PFSK-1 (cell line): ENCODE data around the gene SCRG1.

Experiments
- FOXP2 ChIP-seq: optimal IDR thresholded peaks from 2 replicates; pipeline ENCODE3; 2011; ENCODE audit warnings: borderline replicate concordance, control low read depth, inconsistent platforms; ENCODE audit not compliant: insufficient read depth; ENCODE audit errors: extremely low read length, extremely low read depth
- POLR2AphosphoS5 ChIP-seq: IDR thresholded peaks from 2 replicates; pipeline ENCODE4 v1.6.1; 2012; ENCODE audit warnings: low read depth, mild to moderate bottlenecking, control low read depth, low read length, moderate library complexity
- SIN3A ChIP-seq: IDR thresholded peaks from 2 replicates; pipeline ENCODE4 v1.6.1; 2012; ENCODE audit warnings: mild to moderate bottlenecking, low read length, moderate library complexity, borderline replicate concordance; ENCODE audit not compliant: insufficient read depth
- TAF1 ChIP-seq: IDR thresholded peaks from 2 replicates; pipeline ENCODE4 v1.6.1; 2012; ENCODE audit warnings: low read length, control low read depth, borderline replicate concordance; ENCODE audit not compliant: insufficient read depth
- TF ChIP-seq, protein P1 (sequence below), 2 experiments: IDR thresholded peaks; 2 replicates each; pipeline versions ENCODE4 v1.6.1 to v1.8.0; 2011 to 2012; ENCODE audit warnings: low read depth in 2 of 2, low read length in 2 of 2, control low read depth in 1 of 2, inconsistent platforms in 1 of 2, mild to moderate bottlenecking in 1 of 2, moderate library complexity in 1 of 2; ENCODE audit not compliant: insufficient read depth in 1 of 2

The SCRG1 gene

DNA sequence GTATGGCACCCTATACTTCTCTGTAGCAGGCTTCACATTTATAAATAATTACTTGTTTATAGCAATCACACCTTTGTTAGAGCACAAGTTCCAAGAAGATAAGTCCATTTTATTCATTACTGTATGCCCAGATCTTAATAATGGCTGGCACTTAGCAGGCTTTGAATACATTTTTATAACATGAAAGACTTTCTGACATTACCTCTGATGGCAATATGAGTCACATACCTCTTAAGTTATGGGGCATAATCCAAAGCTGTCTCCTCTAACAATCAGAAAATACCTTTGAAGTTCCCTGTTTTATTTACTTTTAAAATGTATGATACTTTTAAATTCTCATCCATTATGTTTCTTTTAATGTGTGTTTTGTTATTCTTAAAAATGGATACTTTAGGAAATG is 12.2 kb downstream of the SCRG1 start:
- TF ChIP-seq TAF1, result no peak
- no peak for TF ChIP-seq FOXP2
- TF ChIP-seq SIN3A, result no peak
- no peak for TF ChIP-seq POLR2AphosphoS5
- TF ChIP-seq, protein P1, sequence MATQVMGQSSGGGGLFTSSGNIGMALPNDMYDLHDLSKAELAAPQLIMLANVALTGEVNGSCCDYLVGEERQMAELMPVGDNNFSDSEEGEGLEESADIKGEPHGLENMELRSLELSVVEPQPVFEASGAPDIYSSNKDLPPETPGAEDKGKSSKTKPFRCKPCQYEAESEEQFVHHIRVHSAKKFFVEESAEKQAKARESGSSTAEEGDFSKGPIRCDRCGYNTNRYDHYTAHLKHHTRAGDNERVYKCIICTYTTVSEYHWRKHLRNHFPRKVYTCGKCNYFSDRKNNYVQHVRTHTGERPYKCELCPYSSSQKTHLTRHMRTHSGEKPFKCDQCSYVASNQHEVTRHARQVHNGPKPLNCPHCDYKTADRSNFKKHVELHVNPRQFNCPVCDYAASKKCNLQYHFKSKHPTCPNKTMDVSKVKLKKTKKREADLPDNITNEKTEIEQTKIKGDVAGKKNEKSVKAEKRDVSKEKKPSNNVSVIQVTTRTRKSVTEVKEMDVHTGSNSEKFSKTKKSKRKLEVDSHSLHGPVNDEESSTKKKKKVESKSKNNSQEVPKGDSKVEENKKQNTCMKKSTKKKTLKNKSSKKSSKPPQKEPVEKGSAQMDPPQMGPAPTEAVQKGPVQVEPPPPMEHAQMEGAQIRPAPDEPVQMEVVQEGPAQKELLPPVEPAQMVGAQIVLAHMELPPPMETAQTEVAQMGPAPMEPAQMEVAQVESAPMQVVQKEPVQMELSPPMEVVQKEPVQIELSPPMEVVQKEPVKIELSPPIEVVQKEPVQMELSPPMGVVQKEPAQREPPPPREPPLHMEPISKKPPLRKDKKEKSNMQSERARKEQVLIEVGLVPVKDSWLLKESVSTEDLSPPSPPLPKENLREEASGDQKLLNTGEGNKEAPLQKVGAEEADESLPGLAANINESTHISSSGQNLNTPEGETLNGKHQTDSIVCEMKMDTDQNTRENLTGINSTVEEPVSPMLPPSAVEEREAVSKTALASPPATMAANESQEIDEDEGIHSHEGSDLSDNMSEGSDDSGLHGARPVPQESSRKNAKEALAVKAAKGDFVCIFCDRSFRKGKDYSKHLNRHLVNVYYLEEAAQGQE (IDR thresholded peaks at IDR 0.05; ENCODE audit: insufficient read depth in 1 of 2, low read depth in 2 of 2, low read length in 2 of 2), result no peak

DNA sequence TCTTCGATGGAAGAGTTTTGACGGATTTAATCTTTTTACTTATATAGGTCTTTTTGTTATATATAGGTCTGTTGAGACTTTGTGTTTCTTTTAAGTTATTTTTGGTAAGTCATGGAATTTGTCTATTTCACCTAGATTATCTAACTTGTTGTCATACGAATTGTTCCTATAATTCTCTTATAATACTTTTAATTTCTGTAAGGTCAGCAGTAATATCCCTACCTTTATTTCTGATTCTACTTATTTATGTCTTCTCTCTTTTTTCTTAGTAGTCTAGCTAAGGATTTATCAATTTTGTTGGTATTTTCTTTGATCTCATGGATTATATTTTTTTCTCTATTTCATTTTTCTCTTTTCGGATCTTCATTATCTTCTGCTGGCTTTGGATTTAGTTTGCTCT is 16.6 kb downstream of the SCRG1 start:
- TF ChIP-seq POLR2AphosphoS5, result no peak
- TF ChIP-seq TAF1, result no peak
- TF ChIP-seq, protein P1 (IDR thresholded peaks at IDR 0.05; ENCODE audit: insufficient read depth in 1 of 2, low read depth in 2 of 2, low read length in 2 of 2), result no peak
- no peak for TF ChIP-seq SIN3A
- no peak for TF ChIP-seq FOXP2

DNA sequence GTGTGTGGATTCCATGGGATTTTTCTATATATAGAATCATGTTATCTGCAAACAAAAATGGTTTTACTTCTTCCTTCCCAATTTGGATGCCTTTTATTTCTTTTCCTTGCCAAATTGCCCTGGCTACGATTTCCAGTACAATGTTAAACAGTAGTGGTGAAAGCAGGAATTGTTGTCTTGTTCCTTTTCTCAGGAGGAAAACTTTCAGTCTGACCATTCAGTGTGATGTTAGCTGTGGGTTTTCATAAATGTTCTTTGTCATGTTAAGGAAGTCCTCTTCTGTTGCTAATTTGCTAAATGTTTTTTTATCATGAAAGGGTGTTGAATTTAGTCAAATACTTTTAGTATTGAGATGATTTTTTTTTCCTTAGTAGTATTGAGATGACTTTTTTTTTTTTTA is 17.3 kb downstream of the SCRG1 start:
- TF ChIP-seq POLR2AphosphoS5 (no peak), FOXP2 (no peak), SIN3A (no peak), TAF1 (no peak)
- TF ChIP-seq, protein P1 (IDR thresholded peaks at IDR 0.05; ENCODE audit: insufficient read depth in 1 of 2, low read depth in 2 of 2, low read length in 2 of 2), result no peak

DNA sequence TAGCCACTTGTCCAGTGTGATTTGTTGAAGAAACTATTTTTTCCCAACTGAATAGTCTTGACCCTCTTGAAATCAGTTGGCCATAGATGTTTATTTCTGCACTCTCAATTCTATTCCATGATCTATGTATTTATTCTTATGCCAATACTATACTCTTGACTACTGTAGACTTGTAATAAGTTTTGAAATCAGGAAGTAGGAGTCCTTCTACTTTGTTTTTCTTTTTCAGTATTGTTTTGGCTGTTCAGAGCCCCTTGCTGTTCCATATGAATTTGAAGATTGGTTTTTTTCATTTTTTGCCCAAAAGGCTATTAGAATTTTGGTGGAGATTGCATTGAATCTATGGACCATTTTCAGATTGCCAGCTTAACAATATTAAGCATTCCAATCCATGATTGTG is 17.9 kb downstream of the SCRG1 start:
- TF ChIP-seq, protein P1 (IDR thresholded peaks at IDR 0.05; ENCODE audit: insufficient read depth in 1 of 2, low read depth in 2 of 2, low read length in 2 of 2), result no peak
- TF ChIP-seq FOXP2 (no peak), SIN3A (no peak), POLR2AphosphoS5 (no peak), TAF1 (no peak)

DNA sequence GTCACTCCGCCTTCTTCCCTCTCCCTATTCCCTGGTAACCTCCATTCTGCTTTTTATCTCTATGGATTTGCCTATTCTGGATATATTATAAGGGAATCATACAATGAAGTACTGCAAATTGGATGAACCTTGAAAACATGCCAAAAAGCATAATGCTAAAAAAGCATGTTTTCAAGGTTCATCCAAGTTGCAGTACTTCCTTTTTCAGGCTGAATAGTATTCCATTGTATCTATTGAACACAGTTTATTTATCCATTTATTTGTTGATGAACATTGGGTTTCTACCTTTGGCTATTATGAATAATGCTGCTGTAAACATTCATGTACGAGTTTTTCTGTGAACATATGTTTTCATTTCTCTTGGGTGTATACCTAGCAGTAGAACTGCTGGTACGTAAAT is 19.0 kb downstream of the SCRG1 start:
- TF ChIP-seq SIN3A, result no peak
- TF ChIP-seq POLR2AphosphoS5, result no peak
- TF ChIP-seq FOXP2, result no peak
- no peak for TF ChIP-seq TAF1
- TF ChIP-seq, protein P1 (IDR thresholded peaks at IDR 0.05; ENCODE audit: insufficient read depth in 1 of 2, low read depth in 2 of 2, low read length in 2 of 2), result no peak
